Head of caudate nucleus (tissue), 42 donors: ENCODE measurements around the gene MAP1B.
"Not testable (repeated sequence)": the region's sequence is repeated elsewhere in the genome, so short reads cannot be mapped to it uniquely, and the experiment has no call there.

Source experiments
- DNase-seq, 42 donors: peaks; one replicate each; pipeline versions ENCODE4 v3.0.0 to v3.0.0-alpha.2; 2020 to 2021; ENCODE audit warnings: mixed read lengths in 7 of 42
- intact Hi-C: fragments of 100-400 bp; cut with DNase I; formaldehyde crosslinking; loops from one replicate; pipeline ENCODE4 v1.15.0; 2022

Gene MAP1B

GRCh38 chr5:72107131-72107900 is at the start of gene MAP1B:
MAP1B (plus strand) TSS chr5:72107475; CDS start chr5:72107532, 57 bp downstream.
- peak; percentile 28 to 92 (median 79) for DNase-seq

GRCh38 chr5:72057816-72058215 is 49.5 kb upstream of the MAP1B start:
- intact Hi-C loops, result no loop called here
- DNase-seq, result no peak

More at GRCh38 chr5:72107131-72107900, at the start of gene MAP1B:
- intact Hi-C loops, result loop anchor here (5.0 kb wide), 1 partner anchor 325 kb away; no protein-coding TSS in a partner anchor

- no peak for DNase-seq
- intact Hi-C loops, result no loop called here
Observed at GRCh38 chr5:72063219-72063819, 44.0 kb upstream of the MAP1B start.

- no peak for DNase-seq
- intact Hi-C loops, result no loop called here
Observed at GRCh38 chr5:72064801-72065570, 42.3 kb upstream of the MAP1B start.

- intact Hi-C loops, result no loop called here
- peak in 2 of 42 donors; percentile 9 to 17 for DNase-seq
Observed at GRCh38 chr5:72065751-72066255, 41.5 kb upstream of the MAP1B start.

GRCh38 chr5:72066705-72067107 is 40.6 kb upstream of the MAP1B start:
- intact Hi-C loops, result no loop called here

GRCh38 chr5:72067682-72068470 is 39.4 kb upstream of the MAP1B start:
- peak; percentile 13 to 86 (median 50) for DNase-seq
- intact Hi-C loops, result no loop called here

More at GRCh38 chr5:72066705-72067107, 40.6 kb upstream of the MAP1B start:
- DNase-seq, result no peak

GRCh38 chr5:72070529-72070928 is 36.7 kb upstream of the MAP1B start:
- intact Hi-C loops, result no loop called here
- DNase-seq, result no peak

GRCh38 chr5:72071906-72072305 is 35.4 kb upstream of the MAP1B start:
- no peak for DNase-seq
- intact Hi-C loops, result no loop called here

- no peak for DNase-seq
- intact Hi-C loops, result no loop called here
Observed at GRCh38 chr5:72074251-72074650, 33.0 kb upstream of the MAP1B start.

GRCh38 chr5:72075461-72075860 is 31.8 kb upstream of the MAP1B start:
- no peak for DNase-seq
- intact Hi-C loops, result no loop called here

GRCh38 chr5:72076621-72077300 is 30.5 kb upstream of the MAP1B start:
- intact Hi-C loops, result no loop called here
- DNase-seq, result no peak

- intact Hi-C loops, result no loop called here
- no peak for DNase-seq
Observed at GRCh38 chr5:72077390-72077789, 29.9 kb upstream of the MAP1B start.

- DNase-seq, result peak in 2 of 42 donors; percentile 5 to 6
- intact Hi-C loops, result no loop called here
Observed at GRCh38 chr5:72079288-72079687, 28.0 kb upstream of the MAP1B start.

- DNase-seq, result no peak
- intact Hi-C loops, result no loop called here
Observed at GRCh38 chr5:72082048-72082447, 25.2 kb upstream of the MAP1B start.

- no peak for DNase-seq
- intact Hi-C loops, result no loop called here
Observed at GRCh38 chr5:72084876-72085275, 22.4 kb upstream of the MAP1B start.

GRCh38 chr5:72085319-72085718 is 22.0 kb upstream of the MAP1B start:
- intact Hi-C loops, result no loop called here
- DNase-seq, result no peak

- intact Hi-C loops, DNase-seq: not testable (repeated sequence)
Observed at GRCh38 chr5:72089713-72090112, 17.6 kb upstream of the MAP1B start.
